H1 (cell line): ENCODE results near the gene LCLAT1. TPM values are rescaled to one million over a fixed set of nuclear protein-coding genes. Genes with fewer than 3 reads are reported as not detected.

Source experiments
- CTCF ChIA-PET: fragments of 300-600 bp; sonication (Branson Sonifier 250); formaldehyde crosslinking; loops from one replicate; lab custom pipeline; 2021; ENCODE audit not compliant: partially characterized antibody; lab: Charles Lee
- POLR2A ChIA-PET: fragments of 300-600 bp; sonication (Branson Sonifier 250); formaldehyde crosslinking; loops from one replicate; lab custom pipeline; 2021; ENCODE audit warnings: inconsistent platforms; ENCODE audit not compliant: partially characterized antibody; lab: Charles Lee
- DNase-seq, 2 experiments: peaks; one replicate each; pipeline versions ENCODE4 v3.0.0 to v3.0.0-alpha.2; 2010 to 2022; ENCODE audit warnings: low spot score in 2 of 2, low read depth in 1 of 2, mixed read lengths in 1 of 2
- FAIRE-seq: peaks from 2 replicates; lab custom pipeline; 2011; peaks lifted over from hg19 to GRCh38; lab: Jason Lieb, UNC
- H2AFZ ChIP-seq: 2 replicates; pipeline ENCODE4 v1.8.1; 2012; ENCODE audit warnings: low read length, inconsistent platforms
- H2AK5ac ChIP-seq: 2 replicates; pipeline ENCODE4 v1.6.1; 2013; ENCODE audit warnings: low read depth, low read length
- H2BK120ac ChIP-seq: replicated peaks from 2 replicates; pipeline ENCODE3; 2013; ENCODE audit warnings: low read depth, low read length, inconsistent platforms
- H2BK12ac ChIP-seq: 2 replicates; pipeline ENCODE4 v1.6.1; 2013; ENCODE audit warnings: low read depth, low read length
- H2BK15ac ChIP-seq: 2 replicates; pipeline ENCODE4 v1.6.1; 2013; ENCODE audit warnings: low read length
- H2BK20ac ChIP-seq: 2 replicates; pipeline ENCODE4 v1.6.1; 2013; ENCODE audit warnings: low read length
- H2BK5ac ChIP-seq: 2 replicates; pipeline ENCODE4 v1.6.1; 2013; ENCODE audit warnings: low read depth, low read length
- H3K14ac ChIP-seq: 2 replicates; pipeline ENCODE4 v1.6.1; 2013; ENCODE audit warnings: inconsistent platforms; ENCODE audit not compliant: insufficient read length
- H3K18ac ChIP-seq: 2 replicates; pipeline ENCODE4 v1.6.1; 2013; ENCODE audit warnings: low read length; ENCODE audit errors: extremely low read depth
- H3K23ac ChIP-seq: 2 replicates; pipeline ENCODE4 v1.6.1; 2013; ENCODE audit warnings: inconsistent platforms; ENCODE audit not compliant: insufficient read length
- H3K23me2 ChIP-seq: 2 replicates; pipeline ENCODE4 v1.6.1; 2013; ENCODE audit warnings: low read depth, low read length
- H3K27ac ChIP-seq: 2 replicates; pipeline ENCODE4 v1.6.1; 2011; ENCODE audit warnings: low read depth, low read length, inconsistent platforms
- H3K27me3 ChIP-seq, 4 experiments: replicated peaks in 1 of 4; 1 replicate in 1 of 4; 2 replicates in 3 of 4; pipeline versions ENCODE4 v1.6.1 to v1.8.1; 2011 to 2013; ENCODE audit warnings: low read length in 3 of 4, mild to moderate bottlenecking in 3 of 4, inconsistent platforms in 2 of 4, mixed read lengths in 2 of 4, moderate library complexity in 1 of 4; ENCODE audit not compliant: control insufficient read depth in 3 of 4, insufficient read depth in 3 of 4; ENCODE audit errors: extremely low read depth in 1 of 4
- H3K36me3 ChIP-seq, 4 experiments: 2 replicates each; pipeline versions ENCODE4 v1.6.1 to v1.8.1; 2011 to 2013; ENCODE audit warnings: mild to moderate bottlenecking in 4 of 4, low read length in 3 of 4, moderate library complexity in 2 of 4, control low read depth in 1 of 4, inconsistent platforms in 1 of 4; ENCODE audit not compliant: insufficient read depth in 4 of 4, control insufficient read depth in 2 of 4
- H3K4ac ChIP-seq: replicated peaks from 2 replicates; pipeline ENCODE3; 2013; ENCODE audit warnings: low read length, low read depth, mixed read lengths, inconsistent platforms; ENCODE audit not compliant: insufficient read length
- H3K4me1 ChIP-seq, 4 experiments: replicated peaks in 1 of 4; 1 replicate in 1 of 4; 2 replicates in 3 of 4; pipeline versions ENCODE4 v1.6.1 to v1.8.1; 2011 to 2013; ENCODE audit warnings: low read length in 3 of 4, inconsistent platforms in 2 of 4, mixed read lengths in 1 of 4; ENCODE audit not compliant: insufficient read depth in 4 of 4, control insufficient read depth in 3 of 4
- H3K4me2 ChIP-seq, 2 experiments: 2 replicates each; pipeline versions ENCODE4 v1.6.1 to v1.8.1; 2011 to 2013; ENCODE audit warnings: low read depth in 2 of 2, low read length in 2 of 2, control low read depth in 1 of 2, inconsistent platforms in 1 of 2, mild to moderate bottlenecking in 1 of 2; ENCODE audit not compliant: insufficient read depth in 1 of 2
- H3K4me3 ChIP-seq, 4 experiments: fragments of 200-600, 300-600 bp in 1 of 4; sonication (generic), shearing (Covaris generic), sonication (Bioruptor Twin) in 1 of 4; 2 replicates each; pipeline versions ENCODE4 v1.5.1 to v1.8.1; 2011 to 2016; ENCODE audit warnings: low read length in 4 of 4, low read depth in 3 of 4, control low read depth in 2 of 4, inconsistent platforms in 2 of 4, mild to moderate bottlenecking in 2 of 4, mixed read lengths in 1 of 4, moderate library complexity in 1 of 4; ENCODE audit not compliant: insufficient read depth in 2 of 4; ENCODE audit errors: extremely low read depth in 1 of 4
- H3K56ac ChIP-seq: replicated peaks from 2 replicates; pipeline ENCODE3; 2013; ENCODE audit warnings: low read depth, mild to moderate bottlenecking, mixed read lengths, low read length, inconsistent platforms; ENCODE audit not compliant: insufficient read length
- H3K79me1 ChIP-seq: 2 replicates; pipeline ENCODE4 v1.6.1; 2013; ENCODE audit warnings: low read depth, low read length, control low read depth
- H3K79me2 ChIP-seq, 2 experiments: 2 replicates each; pipeline versions ENCODE4 v1.6.1 to v1.8.1; 2012 to 2013; ENCODE audit warnings: low read length in 2 of 2, mild to moderate bottlenecking in 2 of 2, inconsistent platforms in 1 of 2; ENCODE audit not compliant: insufficient read depth in 2 of 2, control insufficient read depth in 1 of 2
- H3K9ac ChIP-seq, 4 experiments: replicated peaks in 1 of 4; 1 replicate in 1 of 4; 2 replicates in 3 of 4; pipeline versions ENCODE4 v1.6.1 to v1.8.1; 2011 to 2013; ENCODE audit warnings: low read depth in 3 of 4, low read length in 3 of 4, control low read depth in 2 of 4, mild to moderate bottlenecking in 2 of 4, moderate library complexity in 2 of 4, inconsistent platforms in 1 of 4; ENCODE audit errors: extremely low read depth in 1 of 4
- H3K9me3 ChIP-seq, 2 experiments: 2 replicates each; pipeline versions ENCODE4 v1.6.1 to v1.8.1; 2012 to 2013; ENCODE audit warnings: mild to moderate bottlenecking in 2 of 2, moderate library complexity in 2 of 2, control low read depth in 1 of 2, inconsistent platforms in 1 of 2, low read depth in 1 of 2, low read length in 1 of 2, mixed read lengths in 1 of 2; ENCODE audit not compliant: insufficient read depth in 2 of 2
- H4K20me1 ChIP-seq, 2 experiments: replicated peaks in 1 of 2; 2 replicates each; pipeline versions ENCODE3 to v1.8.1; 2011 to 2013; ENCODE audit warnings: inconsistent platforms in 2 of 2, low read length in 2 of 2, mild to moderate bottlenecking in 1 of 2; ENCODE audit not compliant: insufficient read depth in 2 of 2, control insufficient read depth in 1 of 2
- H4K5ac ChIP-seq: 2 replicates; pipeline ENCODE4 v1.6.1; 2013; ENCODE audit warnings: low read length, low read depth, mixed read lengths, inconsistent platforms; ENCODE audit not compliant: insufficient read length
- H4K8ac ChIP-seq: 2 replicates; pipeline ENCODE4 v1.8.0; 2013; ENCODE audit warnings: mild to moderate bottlenecking, moderate library complexity, low read length, inconsistent platforms; ENCODE audit not compliant: insufficient read depth; ENCODE audit errors: extremely low read depth
- H4K91ac ChIP-seq: replicated peaks from 2 replicates; pipeline ENCODE3; 2013; ENCODE audit warnings: low read length, mixed read lengths, inconsistent platforms; ENCODE audit not compliant: insufficient read length
- ATF2 ChIP-seq: IDR thresholded peaks from 2 replicates; pipeline ENCODE4 v1.6.1; 2012; ENCODE audit warnings: low read length, inconsistent platforms
- BCL11A ChIP-seq, 2 experiments: IDR thresholded peaks; one replicate each; pipeline ENCODE4 v1.6.1; 2011; ENCODE audit warnings: low read depth in 2 of 2, low read length in 2 of 2, mild to moderate bottlenecking in 2 of 2
- CREB1 ChIP-seq: IDR thresholded peaks from 2 replicates; pipeline ENCODE4 v1.6.1; 2012; ENCODE audit warnings: inconsistent platforms
- CTBP2 ChIP-seq: IDR thresholded peaks from 2 replicates; pipeline ENCODE4 v1.7.0; 2011; ENCODE audit warnings: borderline replicate concordance, mild to moderate bottlenecking, moderate library complexity, mixed read lengths, low read length; ENCODE audit not compliant: insufficient read depth, insufficient read length
- E2F6 ChIP-seq: IDR thresholded peaks from 2 replicates; pipeline ENCODE4 v1.6.1; 2012; ENCODE audit warnings: inconsistent platforms
- FOSL1 ChIP-seq: IDR thresholded peaks from 2 replicates; pipeline ENCODE4 v1.6.1; 2011; ENCODE audit warnings: mild to moderate bottlenecking, low read depth, low read length, moderate library complexity; ENCODE audit not compliant: insufficient read depth
- GABPA ChIP-seq: IDR thresholded peaks from 2 replicates; pipeline ENCODE4 v1.6.1; 2011; ENCODE audit warnings: mild to moderate bottlenecking, low read length, moderate library complexity, borderline replicate concordance; ENCODE audit not compliant: insufficient read depth
- KDM5A ChIP-seq: fragments of 200-600 bp; IDR thresholded peaks from 2 replicates; pipeline ENCODE4 v1.7.1; 2012; ENCODE audit warnings: mild to moderate bottlenecking, low read length, inconsistent platforms, mixed read lengths
- POU5F1 ChIP-seq: IDR thresholded peaks from 2 replicates; pipeline ENCODE4 v1.6.1; 2011; ENCODE audit warnings: low read depth, mild to moderate bottlenecking, low read length, moderate library complexity
- RAD21 ChIP-seq, 2 experiments: IDR thresholded peaks in 1 of 2; conservative IDR thresholded peaks in 1 of 2; 2 replicates each; pipeline ENCODE4 v1.6.1; 2011; ENCODE audit warnings: low read depth in 2 of 2, low read length in 2 of 2, improper control_type of control experiment in 1 of 2, inconsistent platforms in 1 of 2, mild to moderate bottlenecking in 1 of 2, moderate library complexity in 1 of 2
- RXRA ChIP-seq: IDR thresholded peaks from 2 replicates; pipeline ENCODE4 v1.6.1; 2011; ENCODE audit warnings: low read depth, mild to moderate bottlenecking, low read length, moderate library complexity; ENCODE audit not compliant: insufficient read depth
- SIX5 ChIP-seq: IDR thresholded peaks from 2 replicates; pipeline ENCODE4 v1.6.1; 2011; ENCODE audit warnings: mild to moderate bottlenecking, low read depth, low read length
- TCF12 ChIP-seq: IDR thresholded peaks from 2 replicates; pipeline ENCODE4 v1.6.1; 2011; ENCODE audit warnings: low read depth, mild to moderate bottlenecking, low read length
- polyA plus RNA-seq, 7 experiments: library from polyadenylated mRNA; depleted of rRNA in 3 of 7; stranded (reverse) in 5 of 7; unstranded in 2 of 7; fragments of >200 nt in 5 of 7; fragments of 200-250 nt in 2 of 7; gene quantifications; 1 replicate in 5 of 7; 2 replicates in 1 of 7; 4 replicates in 1 of 7; pipeline versions ENCODE4 v1.2.1 to v1.2.3, GENCODE V29; 2011 to 2013; ENCODE audit warnings: missing spikeins in 2 of 7, mixed read lengths in 2 of 7
- total RNA-seq: library from RNA; stranded (reverse); fragmentation: NEBNext Ultra II Directional; extraction: Animal tissue kit (Norgen Biotek cat#: 25700); gene quantifications from 2 replicates; pipeline ENCODE4 v1.2.1, GENCODE V29; 2021

The LCLAT1 gene
- total and polyA plus RNA-seq, 2 of the 8 experiments (the other 6 are each of a cell fraction or from before 2014, with no cell fraction given), result 7.6 to 22.0 TPM

- Histone ChIP-seq H3K23ac (no peak overlapping the region), H3K4me3 (no peak overlapping the region), H3K56ac (no peak overlapping the region), H3K4me2 (no peak overlapping the region), H2AK5ac (no peak overlapping the region), H4K20me1 (no peaks in the 10 kb centered on the region), H2BK15ac (no peak overlapping the region), H2BK20ac (no peak overlapping the region), H2BK5ac (no peak overlapping the region), H3K9me3 (no peaks in the 10 kb centered on the region), H3K23me2 (no peaks in the 10 kb centered on the region), H3K14ac (no peak overlapping the region), H3K79me1 (no peaks in the 10 kb centered on the region), H3K27ac (no peak overlapping the region), H4K91ac (no peak overlapping the region), H3K18ac (no peak overlapping the region), H4K8ac (no peak overlapping the region), H3K4ac (no peak overlapping the region), H3K27me3 (no peaks in the 10 kb centered on the region), H3K79me2 (no peaks in the 10 kb centered on the region), H2BK12ac (no peak overlapping the region), H2BK120ac (no peak overlapping the region), H3K36me3 (no peaks in the 10 kb centered on the region), H4K5ac (no peak overlapping the region), H2AFZ (no peak overlapping the region), H3K9ac (no peak overlapping the region), H3K4me1 (peaks cover 0 to 5% (median 2%) of the 10 kb centered on the region in 4 experiments; a peak in 1 of 7 replicates)
- POLR2A ChIA-PET, result no interaction called here
- FAIRE-seq, result no peak
- no peak for DNase-seq
- CTCF ChIA-PET, result interaction anchor here (3.1 kb wide), 1 partner anchor 9 kb away, joined by 6 read pairs; no protein-coding TSS in a partner anchor
- TF ChIP-seq E2F6, result no peak
- no peak for TF ChIP-seq BCL11A (IDR thresholded peaks at IDR 0.05; ENCODE audit: low read depth in 2 of 2, low read length in 2 of 2)
- TF ChIP-seq RXRA, result no peak
- TF ChIP-seq TCF12, result no peak
- TF ChIP-seq FOSL1, result no peak
- TF ChIP-seq GABPA, result no peak
- no peak for TF ChIP-seq RAD21 (IDR thresholded peaks at IDR 0.05 in 1 of 2, conservative IDR thresholded peaks at IDR 0.05 in 1 of 2; ENCODE audit: low read depth in 2 of 2, low read length in 2 of 2)
- no peak for TF ChIP-seq SIX5
- TF ChIP-seq ATF2, result no peak
- TF ChIP-seq KDM5A, result no peak
- no peak for TF ChIP-seq CTBP2
- TF ChIP-seq POU5F1, result no peak
- TF ChIP-seq CREB1, result no peak
Observed at GRCh38 chr2:30625276-30625675, 178.2 kb downstream of the LCLAT1 start.
